GM21526 (cell line): Measurements from ENCODE around the gene KYAT1.

Source experiments
- ATAC-seq: cut with Tn5 transposase; IDR thresholded peaks from one replicate; pipeline ENCODE4 v1.9.1; 2021; ENCODE audit warnings: moderate library complexity; ENCODE audit not compliant: unreplicated experiment, low FRiP score

The KYAT1 gene

GRCh38 chr9:128881884-128882676 lies at the start of gene KYAT1, which contains the start of gene LRRC8A:
Gene KYAT1 (minus strand): TSS chr9:128881950. CDS start chr9:128845405, 36,545 bp downstream.
Gene LRRC8A (plus strand): TSS chr9:128882133. CDS start chr9:128907165, 25,032 bp downstream.
- peak; percentile 80 for ATAC-seq

GRCh38 chr9:128929560-128929959 lies 47.8 kb upstream of the KYAT1 start:
- ATAC-seq, result no peak

GRCh38 chr9:128928624-128929023 lies 46.9 kb upstream of the KYAT1 start:
- ATAC-seq, result no peak

GRCh38 chr9:128927731-128928411 lies 46.1 kb upstream of the KYAT1 start:
- ATAC-seq, result no peak

- no peak for ATAC-seq
Measured at GRCh38 chr9:128923493-128923883, 41.7 kb upstream of the KYAT1 start.

GRCh38 chr9:128921881-128922763 lies 40.4 kb upstream of the KYAT1 start:
- no peak for ATAC-seq

GRCh38 chr9:128920381-128921058 lies 38.8 kb upstream of the KYAT1 start, which contains the start of gene PHYHD1:
Gene PHYHD1 (plus strand): TSS chr9:128920982. CDS start chr9:128922324, 1,342 bp downstream.
- no peak for ATAC-seq

GRCh38 chr9:128919402-128920089 lies 37.8 kb upstream of the KYAT1 start:
- no peak for ATAC-seq

- ATAC-seq, result no peak
Measured at GRCh38 chr9:128918921-128919320, 37.2 kb upstream of the KYAT1 start.

GRCh38 chr9:128917151-128917849 lies 35.5 kb upstream of the KYAT1 start:
- ATAC-seq, result no peak

- no peak for ATAC-seq
Measured at GRCh38 chr9:128916745-128917144, 35.0 kb upstream of the KYAT1 start.

- ATAC-seq, result no peak
Measured at GRCh38 chr9:128916204-128916603, 34.5 kb upstream of the KYAT1 start.

GRCh38 chr9:128913995-128914772 lies 32.4 kb upstream of the KYAT1 start:
- ATAC-seq, result no peak

- ATAC-seq, result no peak
Measured at GRCh38 chr9:128913048-128913900, 31.5 kb upstream of the KYAT1 start.

GRCh38 chr9:128912270-128912853 lies 30.6 kb upstream of the KYAT1 start:
- ATAC-seq, result no peak

GRCh38 chr9:128911529-128912035 lies 29.8 kb upstream of the KYAT1 start:
- ATAC-seq, result no peak

- ATAC-seq, result no peak
Measured at GRCh38 chr9:128910906-128911305, 29.2 kb upstream of the KYAT1 start.
